GM12878 (cell line): Measurements from ENCODE around the gene OPA1. TPM values are rescaled to one million over a fixed set of nuclear protein-coding genes. Genes with fewer than 3 reads are reported as not detected.

ENCODE experiments used
- ATAC-seq: fragments of 200-7000 bp; cut with Tn5 transposase; 3 replicates; pipeline ENCODE4 v1.9.1; 2020; ENCODE audit warnings: mild to moderate bottlenecking, moderate library complexity
- BruUV-seq: library from RNA; stranded (reverse); fragments of 400-500 nt; replicated peaks from 2 replicates; lab custom pipeline; 2021; lab: Mats Ljungman, UMichigan
- CTCF ChIA-PET: fragments of 300-600 bp; sonication (Branson Sonifier 250); formaldehyde crosslinking; extraction: SDS; loops from one replicate; lab custom pipeline; 2021; ENCODE audit warnings: inconsistent platforms; lab: Yijun Ruan, JAX
- POLR2A ChIA-PET: fragments of 350-600 bp; formaldehyde crosslinking; extraction: SDS; loops from one replicate; lab custom pipeline; 2021; ENCODE audit warnings: inconsistent platforms; lab: Charles Lee
- RAD21 ChIA-PET: fragments of 300-600 bp; sonication (Branson Sonifier 250); formaldehyde crosslinking; loops from one replicate; lab custom pipeline; 2023; ENCODE audit warnings: antibody characterized with exemption; ENCODE audit not compliant: unreplicated experiment; lab: Charles Lee
- SMC1A ChIA-PET: fragments of 300-600 bp; sonication (Branson Sonifier 250); formaldehyde crosslinking; loops from one replicate; lab custom pipeline; 2023; ENCODE audit not compliant: unreplicated experiment, uncharacterized antibody; lab: Charles Lee
- DNase-seq: peaks from one replicate; pipeline ENCODE4 v3.0.0-alpha.2; 2011; ENCODE audit warnings: low read depth, low spot score
- FAIRE-seq: peaks from 3 replicates; lab custom pipeline; 2011; peaks lifted over from hg19 to GRCh38; lab: Jason Lieb, UNC
- H2AFZ ChIP-seq: 2 replicates; pipeline ENCODE4 v1.6.0; 2011; ENCODE audit warnings: low read depth, low read length, control low read depth; ENCODE audit not compliant: control insufficient read depth
- H3K27ac ChIP-seq: 2 replicates; pipeline ENCODE4 v1.5.1; 2011; ENCODE audit warnings: control low read depth; ENCODE audit not compliant: control insufficient read depth, insufficient read depth
- H3K27me3 ChIP-seq, 2 experiments: replicated peaks in 1 of 2; 2 replicates each; pipeline versions ENCODE4 v1.6.0 to v1.6.1; 2011; ENCODE audit warnings: low read length in 1 of 2; ENCODE audit not compliant: control insufficient read depth in 2 of 2, insufficient read depth in 2 of 2
- H3K36me3 ChIP-seq, 2 experiments: 2 replicates each; pipeline ENCODE4 v1.5.1; 2011; ENCODE audit warnings: low read length in 1 of 2; ENCODE audit not compliant: control insufficient read depth in 2 of 2, insufficient read depth in 2 of 2
- H3K4me1 ChIP-seq: 2 replicates; pipeline ENCODE4 v1.6.1; 2011; ENCODE audit warnings: mild to moderate bottlenecking, low read length, moderate library complexity, mixed read lengths; ENCODE audit not compliant: control insufficient read depth, insufficient read depth
- H3K4me2 ChIP-seq: 2 replicates; pipeline ENCODE4 v1.6.0; 2011; ENCODE audit warnings: control low read depth; ENCODE audit not compliant: control insufficient read depth, insufficient read depth
- H3K4me3 ChIP-seq: fragments of 200-600 bp; sonication (generic); 2 replicates; pipeline ENCODE4 v1.5.1; 2016
- H3K79me2 ChIP-seq: 2 replicates; pipeline ENCODE4 v1.6.0; 2011; ENCODE audit warnings: low read length; ENCODE audit not compliant: control insufficient read depth, insufficient read depth
- H3K9ac ChIP-seq: 2 replicates; pipeline ENCODE4 v1.8.0; 2011; ENCODE audit warnings: low read length, control low read depth, mixed read lengths; ENCODE audit not compliant: control insufficient read depth, insufficient read depth
- H3K9me3 ChIP-seq: replicated peaks from 3 replicates; pipeline ENCODE4 v1.5.1; 2011; ENCODE audit warnings: mild to moderate bottlenecking, low read length; ENCODE audit not compliant: control insufficient read depth, insufficient read depth
- H4K20me1 ChIP-seq: 2 replicates; pipeline ENCODE4 v1.6.0; 2011; ENCODE audit not compliant: control insufficient read depth, insufficient read depth
- BMI1 ChIP-seq: fragments of 450-650 bp; IDR thresholded peaks from 2 replicates; pipeline ENCODE4 v1.6.1; 2016; ENCODE audit warnings: mild to moderate bottlenecking, moderate library complexity, borderline replicate concordance
- BRCA1 ChIP-seq: IDR thresholded peaks from 2 replicates; pipeline ENCODE4 v1.6.1; 2011; ENCODE audit warnings: low read depth, low read length, improper control_type of control experiment
- CEBPZ ChIP-seq: fragments of 150-350 bp; IDR thresholded peaks from 2 replicates; pipeline ENCODE4 v1.6.1; 2016; ENCODE audit warnings: low read depth, low read length
- CREB1 ChIP-seq: IDR thresholded peaks from 2 replicates; pipeline ENCODE4 v1.6.1; 2012; ENCODE audit warnings: low read depth, mild to moderate bottlenecking, inconsistent platforms
- HDAC6 ChIP-seq: fragments of 200-600 bp; sonication (generic); IDR thresholded peaks from one replicate; pipeline ENCODE4 v1.8.0; 2017; ENCODE audit warnings: antibody characterized with exemption; ENCODE audit not compliant: unreplicated experiment
- KDM1A ChIP-seq: fragments of 200-600 bp; sonication (generic); IDR thresholded peaks from 2 replicates; pipeline ENCODE4 v1.6.1; 2016; ENCODE audit warnings: borderline replicate concordance
- MTA2 ChIP-seq: fragments of 450-650 bp; IDR thresholded peaks from 2 replicates; pipeline ENCODE4 v1.6.1; 2016; ENCODE audit warnings: low read depth, mild to moderate bottlenecking, moderate library complexity
- POLR2AphosphoS5 ChIP-seq: IDR thresholded peaks from 2 replicates; pipeline ENCODE4 v1.6.1; 2011; ENCODE audit warnings: mild to moderate bottlenecking, low read length, inconsistent platforms
- ZBED1 ChIP-seq: IDR thresholded peaks from 2 replicates; pipeline ENCODE4 v1.6.1; 2016; ENCODE audit warnings: borderline replicate concordance
- WGBS: methylation state at CpG from one replicate; pipeline ENCODE4 v1.1.6; 2016; ENCODE audit warnings: low lambda C conversion rate; ENCODE audit not compliant: insufficient replicate concordance, insufficient coverage; ENCODE audit errors: missing lambda C conversion rate; 5-methylcytosine and 5-hydroxymethylcytosine counted together
- in situ Hi-C: fragments of 300-500 bp; cut with MboI; formaldehyde crosslinking; loops from 9 replicates; pipeline ENCODE4 v1.14.3; 2018; ENCODE audit warnings: mixed read lengths
- intact Hi-C: fragments of 100-400 bp; cut with micrococcal nuclease; formaldehyde crosslinking; loops from one replicate; pipeline ENCODE4 v1.14.2; 2022; ENCODE audit not compliant: unreplicated experiment
- polyA plus RNA-seq, 11 experiments: library from polyadenylated mRNA; depleted of rRNA in 4 of 11; unstranded in 6 of 11; stranded (reverse) in 5 of 11; fragments of >200 nt; fragmentation: Nextera tagmentation in 4 of 11; fragmentation: Illumina TruSeq in 1 of 11; extraction: Ambion mirVana in 4 of 11; extraction: Trizol in 1 of 11; gene quantifications; 1 replicate in 1 of 11; 2 replicates in 10 of 11; pipeline versions ENCODE4 v1.2.1 to v1.2.3, GENCODE V29; 2011 to 2016; ENCODE audit warnings: inconsistent platforms in 2 of 11, missing spikeins in 2 of 11, low read depth in 1 of 11
- total RNA-seq, 4 experiments: library from RNA; depleted of rRNA in 3 of 4; stranded (reverse); fragments of >200 nt in 3 of 4; fragmentation: Illumina TruSeq in 1 of 4; extraction: Trizol in 1 of 4; gene quantifications; 2 replicates each; pipeline versions ENCODE4 v1.2.1 to v1.2.3, GENCODE V29; 2013 to 2021

Gene OPA1
- total and polyA plus RNA-seq, 10 of the 15 experiments (the other 5 are each of a cell fraction or from before 2014, with no cell fraction given): 14.7 to 108 (median 59.3) TPM

- ATAC-seq: no peak
- intact Hi-C loops: no loop called here
- Histone ChIP-seq H3K27ac (no peak overlapping the region), H3K36me3 (peaks cover 0 to 8% of the 10 kb centered on the region in 2 experiments; a peak in 1 of 4 replicates), H3K27me3 (no peaks in the 10 kb centered on the region), H3K4me3 (peak overlapping the region; percentile 86), H3K9me3 (no peaks in the 10 kb centered on the region), H4K20me1 (no peaks in the 10 kb centered on the region), H2AFZ (no peak overlapping the region), H3K4me2 (peak overlapping the region; percentile 81; the same call in 1 of the 2 replicates), H3K4me1 (no peaks in the 10 kb centered on the region), H3K79me2 (peaks cover 61% of the 10 kb centered on the region), H3K9ac (0 out of 2 replicates have a peak overlapping the region, but pooled peaks have one; percentile 22)
- RAD21 ChIA-PET: no interaction called here
- BruUV-seq: TSS peak; percentile 52
- TF ChIP-seq CREB1 (no peak), ZBED1 (no peak), CEBPZ (no peak), BRCA1 (no peak), POLR2AphosphoS5 (no peak), HDAC6 (no peak), KDM1A (no peak), MTA2 (no peak), BMI1 (no peak)
- CTCF ChIA-PET: no interaction called here
- no peak for FAIRE-seq
- in situ Hi-C loops: no loop called here
- no peak for DNase-seq
- POLR2A ChIA-PET: no interaction called here
- whole genome bisulfite sequencing: 100% methylated on average over 1 of the region's 1 CpG
- SMC1A ChIA-PET: no interaction called here
Observed at GRCh38 chr3:193594946-193595689, 2.1 kb downstream of the OPA1 start.
